ENCODE data around the gene POLDIP2. TPM values are rescaled to one million over a fixed set of nuclear protein-coding genes. Genes with fewer than 3 reads are reported as not detected.

POLDIP2 gene
- total and polyA plus RNA-seq, 2 of the 4 experiments (the other 2 are of a cell fraction), result 66.7 to 77.8 TPM

- peaks cover 12% of the 10 kb centered on the region for H3K9me1 ChIP-seq (ENCODE audit: insufficient read depth, low read length)
- peaks cover 3% of the 10 kb centered on the region for H3K4me1 ChIP-seq (ENCODE audit: control insufficient read depth, insufficient read depth, low read length)
- no peak overlapping the region for H2BK15ac ChIP-seq (ENCODE audit: low read depth, low read length)
- ATAC-seq (ENCODE audit: low read depth) (peak; percentile 4; the same call in 1 of the 2 replicates), DNase-seq (no peak)
- H3K23ac ChIP-seq (ENCODE audit: low read depth, low read length), result 0 out of 2 replicates have a peak overlapping the region, but pooled peaks have one; percentile 78
- peak overlapping the region; percentile 60 to 68; a peak in 2 of 4 replicates for H4K8ac ChIP-seq (ENCODE audit: low read depth in 2 of 2, low read length in 2 of 2)
- no peak overlapping the region for H3K18ac ChIP-seq (ENCODE audit: low read depth, low read length)
- intact Hi-C loops (cut with micrococcal nuclease), result loop anchor here (10.0 kb wide), 1 partner anchor 140 kb away; no protein-coding TSS in a partner anchor
- H3K56ac ChIP-seq (ENCODE audit: extremely low read depth, insufficient read depth, low read length), result no peak overlapping the region
- H3K79me1 ChIP-seq (ENCODE audit: low read depth in 1 of 2, low read length in 2 of 2), result no peaks in the 10 kb centered on the region
- H2BK5ac ChIP-seq (ENCODE audit: low read depth, low read length, poor library complexity, severe bottlenecking), result no peak overlapping the region
- H3K36me3 ChIP-seq (ENCODE audit: control insufficient read depth, insufficient read depth, low read length), result peaks cover 4% of the 10 kb centered on the region
- BruUV-seq (replicated peaks), result no TSS peak
- ChIA-PET CTCF (interaction anchor here (0.7 kb wide), 1 partner anchor 712 kb away, joined by 5 read pairs; no protein-coding TSS in a partner anchor), POLR2A (ENCODE audit: unreplicated experiment) (no interaction called here)
- peak overlapping the region; percentile 83 for H3K4me2 ChIP-seq (ENCODE audit: low read depth, low read length)
- 0 out of 2 replicates have a peak, but pooled peaks cover 2% of the 10 kb centered on the region for H3K27me3 ChIP-seq (ENCODE audit: control insufficient read depth, insufficient read depth, low read length)
- peak overlapping the region; percentile 22 for H3K9ac ChIP-seq (ENCODE audit: low read depth, low read length)
- H2AK9ac ChIP-seq (replicated peaks; ENCODE audit: low read depth, low read length, poor library complexity), result peak overlapping the region; percentile 88
- 60% methylated on average over 19 of the region's 33 CpGs; no CpG with 5 or more reads in 1 of the 2 experiments for WGBS, 2 experiments (ENCODE audit: extremely low coverage in 2 of 2, insufficient read length in 1 of 2)
- no peak overlapping the region for H4K91ac ChIP-seq (ENCODE audit: insufficient read depth, low read depth, low read length)
- no peaks in the 10 kb centered on the region for H4K20me1 ChIP-seq (ENCODE audit: insufficient read depth, low read length)
- H2AFZ ChIP-seq (replicated peaks; ENCODE audit: low read length, poor library complexity), result peak overlapping the region; percentile 99
- H3K4me3 ChIP-seq (ENCODE audit: insufficient read depth, low read depth, low read length), result peak overlapping the region; percentile 66
- H2BK20ac ChIP-seq (ENCODE audit: low read depth, low read length), result no peak overlapping the region
- dilution Hi-C loops (cut with HindIII; ENCODE audit: low sequenced_read_pairs, unreplicated experiment), result no loop called here
- no peak overlapping the region for H3K27ac ChIP-seq (ENCODE audit: insufficient read depth, low read length)
- H3K4ac ChIP-seq (ENCODE audit: low read depth, low read length), result peak overlapping the region; percentile 39; the same call in 1 of the 2 replicates
- H3K14ac ChIP-seq (replicated peaks; ENCODE audit: low read depth, low read length), result peak overlapping the region; percentile 58
- H4K5ac ChIP-seq (ENCODE audit: low read depth, low read length), result no peak overlapping the region; the same call in 1 of the 2 replicates
- in situ Hi-C loops (cut with MboI; ENCODE audit: low sequenced_read_pairs), result no loop called here
- H2BK120ac ChIP-seq (ENCODE audit: low read depth, low read length), result no peak overlapping the region
- no peaks in the 10 kb centered on the region for H3K9me3 ChIP-seq (ENCODE audit: control insufficient read depth, insufficient read depth, low read length)
- H2AK5ac ChIP-seq (ENCODE audit: low read depth, low read length), result no peak overlapping the region
- no peak for TF ChIP-seq FOS (IDR thresholded peaks at IDR 0.05; ENCODE audit: low read depth, low read length)
- no peak for TF ChIP-seq RCOR1 (IDR thresholded peaks at IDR 0.05; ENCODE audit: insufficient replicate concordance, low read length)
- TF ChIP-seq MXI1 (IDR thresholded peaks at IDR 0.05; ENCODE audit: borderline replicate concordance, low read depth, low read length), result no peak
- TF ChIP-seq BHLHE40 (IDR thresholded peaks at IDR 0.05; ENCODE audit: low read depth, low read length), result no peak
- no peak for TF ChIP-seq SMC3 (IDR thresholded peaks at IDR 0.05; ENCODE audit: low read depth, low read length)
- no peak for TF ChIP-seq CHD1 (IDR thresholded peaks at IDR 0.05; ENCODE audit: low read depth, low read length)
- no peak for TF ChIP-seq USF2 (IDR thresholded peaks at IDR 0.05; ENCODE audit: low read depth, low read length)
- TF ChIP-seq ELK1 (IDR thresholded peaks at IDR 0.05; ENCODE audit: borderline replicate concordance, low read depth, low read length), result no peak
- TF ChIP-seq RFX5 (IDR thresholded peaks at IDR 0.05; ENCODE audit: low read depth, low read length), result no peak
- no peak for TF ChIP-seq RAD21 (IDR thresholded peaks at IDR 0.05; ENCODE audit: low read length)
- TF ChIP-seq NFE2L2 (IDR thresholded peaks at IDR 0.05; ENCODE audit: low read depth, low read length), result no peak
- TF ChIP-seq MAZ (IDR thresholded peaks at IDR 0.05; ENCODE audit: borderline replicate concordance, low read depth, low read length), result no peak
- no peak for TF ChIP-seq CTCF (conservative IDR thresholded peaks at IDR 0.05; ENCODE audit: low read depth, low read length)
- no peak for TF ChIP-seq CEBPB (IDR thresholded peaks at IDR 0.05; ENCODE audit: low read depth, low read length)
These were observed 47.7 kb upstream of the POLDIP2 start for GRCh38 chr17:28404812-28405570.

Measured in IMR-90 (cell line).